KMS-11 (cell line): ENCODE data around the gene CEPT1.

Experiments
- H2AFZ ChIP-seq: fragments of 200-600 bp; sonication (generic); 2 replicates; pipeline ENCODE4 v1.6.1; 2016; ENCODE audit warnings: antibody characterized with exemption, mixed run types, low read depth
- H3K27ac ChIP-seq: fragments of 200-600 bp; sonication (generic); 2 replicates; pipeline ENCODE4 v1.6.1; 2016; ENCODE audit warnings: mild to moderate bottlenecking, mixed run types
- H3K27me3 ChIP-seq: fragments of 200-600 bp; sonication (generic); 2 replicates; pipeline ENCODE4 v1.6.1; 2017; ENCODE audit warnings: mild to moderate bottlenecking, low read depth, mixed run types, moderate library complexity; ENCODE audit not compliant: insufficient read depth
- H3K36me3 ChIP-seq: fragments of 200-600 bp; sonication (generic); 2 replicates; pipeline ENCODE4 v1.6.1; 2017; ENCODE audit warnings: mild to moderate bottlenecking, mixed run types; ENCODE audit not compliant: insufficient read depth
- H3K4me1 ChIP-seq: fragments of 200-600 bp; sonication (generic); 2 replicates; pipeline ENCODE4 v1.6.1; 2016; ENCODE audit warnings: mild to moderate bottlenecking, low read depth, mixed run types; ENCODE audit not compliant: poor library complexity, severe bottlenecking
- H3K4me2 ChIP-seq: fragments of 200-600 bp; sonication (generic); 2 replicates; pipeline ENCODE4 v1.7.0; 2016; ENCODE audit warnings: mild to moderate bottlenecking, mixed run types
- H3K4me3 ChIP-seq: fragments of 200-600 bp; sonication (generic); IDR thresholded peaks from 2 replicates; pipeline ENCODE4 v1.6.1; 2017; ENCODE audit warnings: low read depth, low read length, mixed read lengths; ENCODE audit not compliant: insufficient read depth
- H3K79me2 ChIP-seq: fragments of 200-600 bp; sonication (generic); 2 replicates; pipeline ENCODE4 v1.6.1; 2016; ENCODE audit warnings: low read depth, mixed run types; ENCODE audit not compliant: insufficient read depth
- H3K9ac ChIP-seq: fragments of 200-600 bp; sonication (generic); 2 replicates; pipeline ENCODE4 v1.6.1; 2016; ENCODE audit warnings: mild to moderate bottlenecking, mixed run types
- H4K20me1 ChIP-seq: fragments of 200-600 bp; sonication (generic); 2 replicates; pipeline ENCODE4 v1.6.1; 2016; ENCODE audit warnings: mild to moderate bottlenecking, mixed run types; ENCODE audit not compliant: insufficient read depth
- CTCF ChIP-seq: fragments of 200-600 bp; sonication (generic); conservative IDR thresholded peaks from 2 replicates; pipeline ENCODE4 v1.6.1; 2017; ENCODE audit warnings: low read depth, mild to moderate bottlenecking, antibody characterized with exemption, low read length, moderate library complexity, mixed read lengths

The CEPT1 gene

GRCh38 chr1:111232134-111232533 is 92.1 kb downstream of the CEPT1 start:
- Histone ChIP-seq H2AFZ (no peak overlapping the region), H3K4me1 (no peaks in the 10 kb centered on the region), H3K4me2 (no peak overlapping the region), H3K9ac (no peak overlapping the region), H3K27ac (no peak overlapping the region), H4K20me1 (no peaks in the 10 kb centered on the region), H3K36me3 (no peaks in the 10 kb centered on the region), H3K27me3 (no peaks in the 10 kb centered on the region), H3K79me2 (no peaks in the 10 kb centered on the region), H3K4me3 (no peak overlapping the region)
- no peak for TF ChIP-seq CTCF

- Histone ChIP-seq H3K36me3 (no peaks in the 10 kb centered on the region), H4K20me1 (no peaks in the 10 kb centered on the region), H3K79me2 (no peaks in the 10 kb centered on the region), H3K27ac (no peak overlapping the region), H3K4me2 (no peak overlapping the region), H2AFZ (no peak overlapping the region), H3K4me3 (no peak overlapping the region), H3K9ac (no peak overlapping the region), H3K4me1 (no peaks in the 10 kb centered on the region), H3K27me3 (no peaks in the 10 kb centered on the region)
- no peak for TF ChIP-seq CTCF
Observed at GRCh38 chr1:111234258-111234657, 94.2 kb downstream of the CEPT1 start.
